Fibroblast of skin of right quadriceps (primary cell): ENCODE measurements around the gene GRPEL2.
A peak's percentile ranks its signal among the peaks of the same experiment; 100 is the strongest.

ENCODE experiments used
- DNase-seq: peaks from one replicate; pipeline ENCODE4 v3.0.0-alpha.2; 2013

Gene GRPEL2

DNA sequence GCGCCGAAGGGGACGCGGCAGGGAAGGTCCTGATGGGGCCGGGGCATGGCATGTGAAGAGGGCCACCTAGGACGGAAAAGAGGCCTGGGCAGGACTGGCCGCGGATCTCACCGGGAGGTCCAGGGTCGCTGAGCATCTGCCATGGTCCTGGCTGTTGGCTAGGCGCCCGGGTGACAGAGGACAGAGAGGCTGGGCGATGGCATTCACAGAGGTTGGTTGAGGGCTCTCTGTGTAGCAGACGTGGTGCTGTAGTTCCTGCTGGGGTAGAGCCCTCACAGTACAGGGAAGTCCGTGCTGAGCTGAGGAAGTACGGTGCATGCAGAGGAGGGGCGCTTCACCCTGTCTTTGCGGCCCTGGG lies 13.0 kb downstream of the GRPEL2 start:
- DNase-seq, result no peak

- DNase-seq, result peak; percentile 18
Measured at GRCh38 chr5:149358868-149359495, 13.7 kb downstream of the GRPEL2 start.

- DNase-seq, result no peak
Measured at GRCh38 chr5:149360272-149360671, 15.0 kb downstream of the GRPEL2 start.

DNA sequence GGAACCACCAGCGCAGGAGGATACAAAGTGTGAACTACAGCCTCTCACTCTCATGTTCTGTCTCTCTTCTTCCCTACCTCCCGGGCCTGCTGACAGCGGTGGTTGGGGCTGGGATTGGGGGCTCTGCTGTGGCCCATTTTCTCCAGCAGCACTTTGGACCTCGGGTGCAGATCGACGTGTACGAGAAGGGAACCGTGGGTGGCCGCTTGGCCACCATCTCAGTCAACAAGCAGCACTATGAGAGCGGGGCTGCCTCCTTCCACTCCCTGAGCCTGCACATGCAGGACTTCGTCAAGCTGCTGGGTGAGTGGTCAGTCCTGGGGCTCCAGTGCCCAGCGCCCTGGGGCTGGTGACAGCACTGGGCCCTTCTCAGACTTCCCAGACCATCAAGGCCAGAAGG lies 17.2 kb downstream of the GRPEL2 start:
- no peak for DNase-seq

GRCh38 chr5:149363358-149363757 lies 18.1 kb downstream of the GRPEL2 start:
- DNase-seq, result no peak

DNA sequence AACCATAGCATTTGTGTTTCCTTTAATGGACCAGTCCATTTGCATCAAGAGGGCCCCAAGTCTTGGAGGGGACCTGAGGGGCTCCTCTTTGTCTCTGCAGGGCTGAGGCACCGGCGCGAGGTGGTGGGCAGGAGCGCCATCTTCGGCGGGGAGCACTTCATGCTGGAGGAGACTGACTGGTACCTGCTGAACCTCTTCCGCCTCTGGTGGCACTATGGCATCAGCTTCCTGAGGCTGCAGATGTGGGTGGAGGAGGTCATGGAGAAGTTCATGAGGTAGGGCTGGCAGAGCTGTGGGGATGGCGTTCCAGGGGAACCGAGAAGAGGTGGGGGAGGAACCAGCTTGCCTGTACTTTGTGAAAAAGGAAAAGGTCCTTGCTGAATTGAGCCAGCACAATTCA lies 18.6 kb downstream of the GRPEL2 start:
- DNase-seq, result no peak

GRCh38 chr5:149364719-149365118 lies 19.4 kb downstream of the GRPEL2 start:
- DNase-seq, result no peak

DNA sequence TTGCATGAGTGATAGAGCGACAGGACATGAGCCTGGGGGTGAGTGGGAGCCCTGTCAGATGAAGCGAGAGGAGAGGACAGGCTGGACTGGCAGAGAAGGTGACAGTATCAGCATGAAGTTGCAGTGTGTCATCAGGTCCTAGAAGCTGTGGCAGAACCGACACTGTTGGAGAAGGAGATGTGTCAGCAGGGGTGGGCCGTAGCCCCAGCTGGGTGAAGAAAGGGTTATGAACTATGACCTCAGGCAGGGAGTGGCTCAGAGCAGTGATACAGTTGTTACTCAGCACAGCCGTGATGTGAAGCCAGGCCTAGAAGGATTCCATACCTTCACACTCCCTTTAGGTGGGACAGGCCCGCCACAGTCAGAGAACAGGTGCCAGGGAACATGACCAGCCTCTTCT lies 20.1 kb downstream of the GRPEL2 start:
- no peak for DNase-seq

- no peak for DNase-seq
Measured at GRCh38 chr5:149366169-149366729, 20.9 kb downstream of the GRPEL2 start.

DNA sequence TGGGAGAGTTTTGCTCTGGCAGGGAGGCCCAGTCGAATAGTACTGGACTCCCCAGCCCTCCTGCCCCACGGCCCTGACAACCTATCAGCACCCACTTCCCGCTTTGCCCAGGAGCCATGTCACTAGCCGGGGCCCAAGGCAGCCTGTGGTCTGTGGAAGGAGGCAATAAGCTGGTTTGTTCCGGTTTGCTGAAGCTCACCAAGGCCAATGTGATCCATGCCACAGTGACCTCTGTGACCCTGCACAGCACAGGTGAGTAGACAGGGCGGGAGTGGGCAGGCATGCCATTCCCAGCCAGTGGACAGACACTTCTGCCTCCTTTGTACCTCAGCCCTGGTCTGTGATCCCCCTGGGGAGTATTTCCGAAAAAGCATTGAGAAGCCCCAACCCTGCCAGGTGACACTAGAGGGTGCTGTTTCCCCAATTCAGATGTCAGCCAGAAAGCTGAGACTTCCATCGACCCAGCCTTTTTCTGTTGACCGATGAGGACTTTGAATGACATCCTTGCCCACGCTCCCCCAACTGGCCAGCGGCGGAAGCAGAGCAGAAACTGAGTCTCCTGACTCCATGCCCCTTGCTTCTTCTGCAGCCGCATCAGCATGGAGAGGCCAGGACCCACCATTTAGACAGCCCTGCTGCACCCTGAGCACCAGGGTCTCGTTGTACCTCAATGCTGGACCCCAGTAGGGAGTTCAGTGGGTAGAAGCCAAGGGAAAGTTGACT lies 22.1 kb downstream of the GRPEL2 start:
- DNase-seq, result peak; percentile 73

DNA sequence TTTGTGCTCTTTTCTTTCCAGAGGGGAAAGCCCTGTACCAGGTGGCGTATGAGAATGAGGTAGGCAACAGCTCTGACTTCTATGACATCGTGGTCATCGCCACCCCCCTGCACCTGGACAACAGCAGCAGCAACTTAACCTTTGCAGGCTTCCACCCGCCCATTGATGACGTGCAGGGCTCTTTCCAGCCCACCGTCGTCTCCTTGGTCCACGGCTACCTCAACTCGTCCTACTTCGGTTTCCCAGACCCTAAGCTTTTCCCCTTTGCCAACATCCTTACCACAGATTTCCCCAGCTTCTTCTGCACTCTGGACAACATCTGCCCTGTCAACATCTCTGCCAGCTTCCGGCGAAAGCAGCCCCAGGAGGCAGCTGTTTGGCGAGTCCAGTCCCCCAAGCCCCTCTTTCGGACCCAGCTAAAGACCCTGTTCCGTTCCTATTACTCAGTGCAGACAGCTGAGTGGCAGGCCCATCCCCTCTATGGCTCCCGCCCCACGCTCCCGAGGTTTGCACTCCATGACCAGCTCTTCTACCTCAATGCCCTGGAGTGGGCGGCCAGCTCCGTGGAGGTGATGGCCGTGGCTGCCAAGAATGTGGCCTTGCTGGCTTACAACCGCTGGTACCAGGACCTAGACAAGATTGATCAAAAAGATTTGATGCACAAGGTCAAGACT lies 22.8 kb downstream of the GRPEL2 start:
- no peak for DNase-seq

- no peak for DNase-seq
Measured at GRCh38 chr5:149370878-149371277, 25.6 kb downstream of the GRPEL2 start.

GRCh38 chr5:149371296-149371962 lies 26.1 kb downstream of the GRPEL2 start:
- DNase-seq, result peak; percentile 33

GRCh38 chr5:149372076-149372795 lies 26.9 kb downstream of the GRPEL2 start:
- peak; percentile 45 for DNase-seq

DNA sequence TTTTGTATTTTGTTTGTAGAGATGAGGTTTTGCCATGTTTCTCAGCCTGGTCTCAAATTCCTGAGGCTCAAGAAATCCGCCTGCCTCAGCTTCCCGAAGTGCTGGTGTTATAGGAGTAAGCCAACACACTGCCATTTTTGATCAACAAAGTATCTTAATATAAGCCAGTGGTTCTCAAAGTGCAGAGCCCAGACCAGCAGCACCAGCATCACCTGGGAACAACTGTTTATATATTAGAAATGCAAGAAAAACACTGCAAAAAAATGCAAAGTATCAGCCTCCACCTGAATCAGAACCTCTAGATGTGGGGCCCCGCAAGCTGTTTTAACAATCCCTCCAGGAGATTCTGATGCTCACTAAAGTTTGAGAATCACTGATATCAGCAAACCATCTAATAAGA lies 27.6 kb downstream of the GRPEL2 start:
- no peak for DNase-seq

DNA sequence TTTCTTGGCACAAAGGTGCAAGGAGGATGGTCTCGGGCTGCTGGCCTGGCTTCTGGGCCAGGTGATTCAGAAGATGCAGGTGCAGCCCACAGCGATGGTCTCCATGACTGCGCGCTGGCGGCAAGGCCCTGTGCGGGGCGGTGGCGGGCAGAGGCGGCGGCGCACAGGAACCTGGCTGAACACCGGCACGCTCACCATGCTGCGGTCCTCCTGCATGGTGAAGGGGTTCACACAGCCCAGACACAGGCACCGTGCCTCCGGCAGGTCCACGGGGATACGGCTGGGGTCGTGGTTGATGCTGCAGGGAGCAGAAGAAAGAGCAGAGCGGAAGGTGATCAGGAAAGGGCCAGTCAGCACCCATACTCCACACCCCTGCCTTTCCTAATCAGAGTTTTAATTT lies 29.0 kb downstream of the GRPEL2 start:
- DNase-seq, result no peak

DNA sequence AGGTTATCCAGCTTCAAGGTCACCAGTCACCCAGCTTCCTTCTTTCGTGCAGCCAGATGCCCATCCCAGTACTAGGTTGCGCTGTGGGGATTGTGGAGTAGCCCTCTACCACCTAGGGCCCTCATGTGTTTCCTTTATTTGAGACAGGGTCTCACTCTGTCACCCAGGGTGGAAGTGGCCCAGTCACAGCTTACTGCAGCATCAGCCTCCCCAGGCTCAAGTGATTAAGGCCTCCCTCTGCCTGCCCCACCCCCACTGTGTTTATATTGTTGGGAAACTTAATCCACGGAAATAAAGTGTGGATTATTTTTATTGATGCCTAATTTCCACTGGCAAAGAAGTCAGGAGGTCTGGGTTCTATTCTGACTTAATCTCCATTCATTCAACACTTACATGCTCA lies 29.5 kb downstream of the GRPEL2 start:
- DNase-seq, result no peak

GRCh38 chr5:149375434-149375833 lies 30.1 kb downstream of the GRPEL2 start:
- DNase-seq, result no peak

DNA sequence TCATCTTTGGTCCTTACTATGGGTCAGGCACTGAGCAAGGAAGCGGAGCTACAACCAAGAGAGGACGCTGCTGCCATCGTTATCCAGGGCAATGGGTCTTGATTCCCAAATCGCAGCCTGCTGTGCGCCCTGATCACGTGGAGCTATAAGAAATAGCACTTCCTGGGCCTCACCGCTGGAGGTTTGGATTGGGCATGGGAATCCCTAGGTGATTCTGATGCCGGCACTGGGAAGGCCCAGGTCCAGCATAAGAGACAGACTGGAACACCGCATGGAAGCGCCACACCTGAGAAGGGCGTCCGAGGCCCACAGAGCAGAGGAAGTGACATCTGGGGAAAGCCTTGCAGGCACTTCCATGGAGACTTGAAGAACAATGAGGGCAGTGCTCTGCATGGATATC lies 30.8 kb downstream of the GRPEL2 start:
- DNase-seq, result no peak

DNA sequence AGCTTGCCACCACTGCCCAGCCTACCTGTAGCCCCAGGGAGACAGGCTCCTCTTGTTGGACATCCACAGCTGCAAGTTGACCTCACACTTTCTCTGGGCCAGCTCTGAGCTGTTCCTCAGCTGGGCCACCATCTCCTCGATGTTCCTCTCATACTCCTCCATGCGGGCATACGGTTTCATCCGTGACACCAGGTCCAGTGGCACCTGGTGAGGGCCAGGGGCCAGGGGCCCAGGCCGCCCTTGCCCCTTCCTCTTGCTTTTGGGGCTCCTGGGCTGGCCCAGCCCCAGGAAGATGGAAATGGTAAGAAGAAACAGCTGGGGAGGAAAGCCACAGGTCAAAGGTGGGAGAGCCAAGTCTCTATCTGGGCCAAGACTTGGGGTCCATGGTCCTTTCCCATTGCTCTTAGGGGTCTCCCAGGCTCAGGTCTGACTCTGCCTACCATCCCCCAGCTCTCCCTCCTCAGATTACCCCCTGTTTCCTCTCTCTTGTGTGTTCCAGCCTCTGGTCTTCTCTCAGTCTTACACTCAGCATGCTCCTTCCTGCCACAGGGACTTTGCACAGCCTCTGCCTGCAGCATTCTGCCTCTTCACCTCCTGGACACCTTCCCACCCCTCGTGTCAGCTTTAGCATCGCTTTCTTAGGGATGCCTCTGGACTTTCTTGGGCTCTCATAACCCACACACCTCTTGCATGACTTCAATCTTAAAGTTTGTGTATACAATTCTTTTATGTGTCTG lies 31.6 kb downstream of the GRPEL2 start:
- DNase-seq, result no peak

DNA sequence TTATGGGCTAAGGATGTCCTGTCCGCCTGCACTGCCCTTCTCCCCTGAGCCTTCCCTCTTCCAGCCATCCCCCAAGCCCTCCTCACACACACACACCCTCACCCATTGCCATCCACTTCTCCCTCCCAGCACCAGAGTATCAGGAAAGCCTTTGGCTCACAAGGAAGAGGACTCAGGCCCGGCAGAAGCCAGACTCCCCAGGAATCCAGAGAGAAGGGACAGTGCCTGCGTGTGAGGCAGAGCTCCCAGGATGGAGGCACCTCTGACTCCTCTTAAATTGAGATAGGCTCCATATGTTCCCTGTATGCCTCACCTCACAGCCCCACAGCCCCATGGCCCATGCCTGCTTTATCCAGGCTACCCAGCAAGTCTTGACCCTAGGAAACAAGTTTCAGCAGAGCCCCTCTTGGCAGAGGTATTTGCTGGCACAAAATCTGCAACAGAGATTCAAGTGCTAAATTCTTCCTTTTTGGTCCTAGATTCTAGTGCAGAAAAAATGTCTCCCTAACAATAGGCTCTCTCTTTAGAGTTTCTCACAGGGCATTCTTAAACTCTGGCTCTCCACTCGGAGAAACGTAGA lies 33.0 kb downstream of the GRPEL2 start:
- no peak for DNase-seq
